SK-N-SH treated with all-trans-retinoic acid at 6 μM for 48 hours (cell line): Measurements from ENCODE around the gene LILRB3.

Experiments used
- ATAC-seq: fragments of 200-7000 bp; cut with Tn5 transposase; 3 replicates; pipeline ENCODE4 v1.9.1; 2020; ENCODE audit warnings: mild to moderate bottlenecking, moderate library complexity
- ARNTL ChIP-seq: fragments of 450-650 bp; formaldehyde crosslinking; IDR thresholded peaks from 2 replicates; pipeline ENCODE4 v1.5.0; 2020; ENCODE audit warnings: low read depth, mild to moderate bottlenecking, moderate library complexity, borderline replicate concordance
- BACH2 ChIP-seq: fragments of 250-450 bp; sonication (Bioruptor Pico); IDR thresholded peaks from 2 replicates; pipeline ENCODE4 v1.9.0; 2021; ENCODE audit warnings: mild to moderate bottlenecking, borderline replicate concordance
- CREB5 ChIP-seq: fragments of 250-450 bp; sonication (Bioruptor Pico); IDR thresholded peaks from 2 replicates; pipeline ENCODE4 v1.5.1; 2020; ENCODE audit warnings: low read depth, mild to moderate bottlenecking, moderate library complexity
- CSRNP3 ChIP-seq: fragments of 250-450 bp; sonication (Bioruptor Pico); IDR thresholded peaks from 2 replicates; pipeline ENCODE4 v1.5.1; 2021; ENCODE audit warnings: mild to moderate bottlenecking, moderate library complexity
- ESRRG ChIP-seq: fragments of 250-450 bp; sonication (Bioruptor Pico); IDR thresholded peaks from 2 replicates; pipeline ENCODE4 v1.6.1; 2021; ENCODE audit warnings: mild to moderate bottlenecking
- GLIS3 ChIP-seq: fragments of 250-450 bp; sonication (Bioruptor Pico); IDR thresholded peaks from 2 replicates; pipeline ENCODE4 v1.5.0; 2020; ENCODE audit warnings: mild to moderate bottlenecking, moderate library complexity
- ISL1 ChIP-seq: fragments of 250-450 bp; sonication (Bioruptor Pico); IDR thresholded peaks from 2 replicates; pipeline ENCODE4 v2.1.2; 2022; ENCODE audit warnings: mild to moderate bottlenecking, moderate library complexity
- OSR1 ChIP-seq: fragments of 250-450 bp; sonication (Bioruptor Pico); IDR thresholded peaks from 2 replicates; pipeline ENCODE4 v1.8.0; 2022; ENCODE audit warnings: moderate library complexity, mild to moderate bottlenecking, inconsistent platforms
- PPARA ChIP-seq: fragments of 250-450 bp; sonication (Bioruptor Pico); IDR thresholded peaks from 2 replicates; pipeline ENCODE4 v1.5.0; 2020; ENCODE audit warnings: mild to moderate bottlenecking, borderline replicate concordance
- RARB ChIP-seq: fragments of 250-450 bp; sonication (Bioruptor Pico); IDR thresholded peaks from 2 replicates; pipeline ENCODE4 v1.8.0; 2021; ENCODE audit warnings: mild to moderate bottlenecking, moderate library complexity
- SNAI2 ChIP-seq: fragments of 250-450 bp; sonication (Bioruptor Pico); IDR thresholded peaks from 2 replicates; pipeline ENCODE4 v1.5.0; 2020; ENCODE audit warnings: mild to moderate bottlenecking, moderate library complexity
- TCF4 ChIP-seq: fragments of 250-450 bp; sonication (Bioruptor Pico); IDR thresholded peaks from 2 replicates; pipeline ENCODE4 v1.8.0; 2021; ENCODE audit warnings: mild to moderate bottlenecking, moderate library complexity, borderline replicate concordance
- TOX ChIP-seq: fragments of 250-450 bp; sonication (Bioruptor Pico); IDR thresholded peaks from 2 replicates; pipeline ENCODE4 v1.8.0; 2021; ENCODE audit warnings: mild to moderate bottlenecking, moderate library complexity, borderline replicate concordance
- ZC3H10 ChIP-seq: fragments of 250-450 bp; sonication (Bioruptor Pico); IDR thresholded peaks from 2 replicates; pipeline ENCODE4 v1.5.1; 2021; ENCODE audit warnings: mild to moderate bottlenecking, moderate library complexity
- ZFP30 ChIP-seq: fragments of 450-650 bp; formaldehyde crosslinking; IDR thresholded peaks from 2 replicates; pipeline ENCODE4 v1.5.0; 2022; ENCODE audit warnings: mild to moderate bottlenecking, moderate library complexity
- ZNF565 ChIP-seq: fragments of 450-650 bp; formaldehyde crosslinking; conservative IDR thresholded peaks from 2 replicates; pipeline ENCODE4 v1.5.0; 2020; ENCODE audit warnings: low read depth, mild to moderate bottlenecking, moderate library complexity
- ZNF70 ChIP-seq: fragments of 450-650 bp; formaldehyde crosslinking; IDR thresholded peaks from 2 replicates; pipeline ENCODE4 v1.5.0; 2020; ENCODE audit warnings: mild to moderate bottlenecking, moderate library complexity
- ZNF8 ChIP-seq: fragments of 450-650 bp; formaldehyde crosslinking; IDR thresholded peaks from 2 replicates; pipeline ENCODE4 v1.5.0; 2020; ENCODE audit warnings: mild to moderate bottlenecking, moderate library complexity
- TF ChIP-seq, protein P1 (sequence below): fragments of 250-450 bp; sonication (Bioruptor Pico); IDR thresholded peaks from 2 replicates; pipeline ENCODE4 v1.5.0; 2020; ENCODE audit warnings: mild to moderate bottlenecking, moderate library complexity
- TF ChIP-seq, protein P2 (sequence below): fragments of 250-450 bp; sonication (Bioruptor Pico); IDR thresholded peaks from 2 replicates; pipeline ENCODE4 v1.8.0; 2021; ENCODE audit warnings: low read depth, mild to moderate bottlenecking, moderate library complexity, borderline replicate concordance

LILRB3 gene

GRCh38 chr19:54206831-54207177 lies 16.0 kb downstream of the LILRB3 start:
- TF ChIP-seq ISL1 (CRISPR knock-in tag) (no peak), ARNTL (CRISPR knock-in tag) (no peak), RARB (CRISPR knock-in tag) (no peak)
- ATAC-seq, result no peak

DNA sequence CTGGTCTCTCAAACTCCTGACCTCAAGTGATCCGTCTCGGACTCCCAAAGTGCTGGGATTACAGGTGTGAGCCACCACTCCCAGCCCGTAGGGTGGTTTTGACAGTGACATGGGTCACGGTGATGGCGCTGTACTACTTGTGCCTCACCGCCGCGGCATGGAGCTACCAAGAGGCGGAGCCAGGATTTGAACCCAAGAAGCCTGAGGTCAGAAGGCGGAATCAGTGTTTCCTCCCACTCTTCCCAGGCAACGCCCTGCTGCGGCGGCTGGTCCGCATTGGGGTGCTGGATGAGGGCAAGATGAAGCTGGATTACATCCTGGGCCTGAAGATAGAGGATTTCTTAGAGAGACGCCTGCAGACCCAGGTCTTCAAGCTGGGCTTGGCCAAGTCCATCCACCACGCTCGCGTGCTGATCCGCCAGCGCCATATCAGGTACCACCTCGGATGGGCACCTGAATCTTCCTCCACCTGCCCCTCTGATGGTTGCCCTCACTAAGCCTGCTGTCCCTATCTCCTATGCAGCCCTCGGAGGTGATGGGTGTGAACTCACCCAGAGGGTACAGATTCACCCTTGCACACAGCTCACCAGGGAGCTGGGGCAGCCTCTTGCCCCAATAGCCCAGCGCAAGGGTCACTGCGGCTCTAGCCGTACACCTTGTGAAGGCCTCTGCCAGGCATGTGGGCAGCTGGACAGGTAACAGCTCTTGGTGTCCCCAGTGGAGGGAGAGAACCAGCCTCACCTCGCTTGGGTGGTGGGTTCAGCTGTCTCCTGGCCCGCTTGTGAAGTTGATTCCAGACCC lies 16.6 kb downstream of the LILRB3 start:
- no peak for ATAC-seq
- TF ChIP-seq ZFP30 (CRISPR knock-in tag) (no peak), RARB (CRISPR knock-in tag) (no peak), ESRRG (CRISPR knock-in tag) (no peak), ZNF8 (CRISPR knock-in tag) (no peak)

DNA sequence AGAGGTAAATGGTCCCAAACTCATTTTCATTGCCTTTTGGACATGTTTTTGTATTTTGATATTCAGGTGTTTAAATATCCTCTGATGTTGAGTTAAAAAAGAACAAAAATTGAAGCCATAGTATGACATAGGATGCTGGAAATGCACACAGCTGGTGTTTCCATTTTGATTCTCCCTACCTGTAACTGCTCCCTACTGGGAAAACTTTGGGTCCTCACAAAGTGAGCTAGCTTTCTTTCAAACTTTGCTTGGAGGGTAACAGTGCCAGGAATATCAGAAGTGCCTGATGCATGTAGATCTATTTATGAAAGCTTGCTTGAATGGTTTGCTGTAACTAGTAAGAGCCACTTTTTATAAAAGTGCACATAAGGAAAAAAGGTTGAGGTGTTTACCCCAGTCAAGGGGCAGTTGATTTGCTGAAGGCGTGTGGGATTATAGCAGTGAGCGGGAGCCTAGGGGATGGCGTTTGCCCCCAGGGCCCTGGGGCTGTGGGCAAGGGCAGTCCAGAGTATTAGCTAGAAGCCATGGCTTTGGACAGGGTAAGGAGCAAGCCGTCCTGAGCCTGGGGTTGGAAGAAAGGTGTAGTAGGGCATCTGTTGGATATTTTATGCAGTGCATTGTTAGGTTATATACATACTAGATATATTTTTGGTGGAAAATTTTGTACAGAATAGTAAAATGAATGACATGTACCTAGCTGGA lies 17.9 kb downstream of the LILRB3 start:
- TF ChIP-seq ZNF565 (CRISPR knock-in tag) (no peak), CSRNP3 (CRISPR knock-in tag) (no peak), TCF4 (CRISPR knock-in tag) (no peak), ZNF70 (CRISPR knock-in tag) (no peak), ESRRG (CRISPR knock-in tag) (no peak), OSR1 (CRISPR knock-in tag) (no peak), GLIS3 (CRISPR knock-in tag) (no peak), SNAI2 (CRISPR knock-in tag) (no peak), TOX (no peak), PPARA (CRISPR knock-in tag) (no peak), ZC3H10 (CRISPR knock-in tag) (no peak), CREB5 (CRISPR knock-in tag) (no peak), RARB (CRISPR knock-in tag) (no peak), ISL1 (CRISPR knock-in tag) (no peak), ZFP30 (CRISPR knock-in tag) (no peak), BACH2 (CRISPR knock-in tag) (no peak), ZNF8 (CRISPR knock-in tag) (no peak), ARNTL (CRISPR knock-in tag) (no peak)
- TF ChIP-seq, protein P1, sequence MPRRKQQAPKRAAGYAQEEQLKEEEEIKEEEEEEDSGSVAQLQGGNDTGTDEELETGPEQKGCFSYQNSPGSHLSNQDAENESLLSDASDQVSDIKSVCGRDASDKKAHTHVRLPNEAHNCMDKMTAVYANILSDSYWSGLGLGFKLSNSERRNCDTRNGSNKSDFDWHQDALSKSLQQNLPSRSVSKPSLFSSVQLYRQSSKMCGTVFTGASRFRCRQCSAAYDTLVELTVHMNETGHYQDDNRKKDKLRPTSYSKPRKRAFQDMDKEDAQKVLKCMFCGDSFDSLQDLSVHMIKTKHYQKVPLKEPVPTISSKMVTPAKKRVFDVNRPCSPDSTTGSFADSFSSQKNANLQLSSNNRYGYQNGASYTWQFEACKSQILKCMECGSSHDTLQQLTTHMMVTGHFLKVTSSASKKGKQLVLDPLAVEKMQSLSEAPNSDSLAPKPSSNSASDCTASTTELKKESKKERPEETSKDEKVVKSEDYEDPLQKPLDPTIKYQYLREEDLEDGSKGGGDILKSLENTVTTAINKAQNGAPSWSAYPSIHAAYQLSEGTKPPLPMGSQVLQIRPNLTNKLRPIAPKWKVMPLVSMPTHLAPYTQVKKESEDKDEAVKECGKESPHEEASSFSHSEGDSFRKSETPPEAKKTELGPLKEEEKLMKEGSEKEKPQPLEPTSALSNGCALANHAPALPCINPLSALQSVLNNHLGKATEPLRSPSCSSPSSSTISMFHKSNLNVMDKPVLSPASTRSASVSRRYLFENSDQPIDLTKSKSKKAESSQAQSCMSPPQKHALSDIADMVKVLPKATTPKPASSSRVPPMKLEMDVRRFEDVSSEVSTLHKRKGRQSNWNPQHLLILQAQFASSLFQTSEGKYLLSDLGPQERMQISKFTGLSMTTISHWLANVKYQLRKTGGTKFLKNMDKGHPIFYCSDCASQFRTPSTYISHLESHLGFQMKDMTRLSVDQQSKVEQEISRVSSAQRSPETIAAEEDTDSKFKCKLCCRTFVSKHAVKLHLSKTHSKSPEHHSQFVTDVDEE (CRISPR knock-in tag), result no peak
- TF ChIP-seq, protein P2, sequence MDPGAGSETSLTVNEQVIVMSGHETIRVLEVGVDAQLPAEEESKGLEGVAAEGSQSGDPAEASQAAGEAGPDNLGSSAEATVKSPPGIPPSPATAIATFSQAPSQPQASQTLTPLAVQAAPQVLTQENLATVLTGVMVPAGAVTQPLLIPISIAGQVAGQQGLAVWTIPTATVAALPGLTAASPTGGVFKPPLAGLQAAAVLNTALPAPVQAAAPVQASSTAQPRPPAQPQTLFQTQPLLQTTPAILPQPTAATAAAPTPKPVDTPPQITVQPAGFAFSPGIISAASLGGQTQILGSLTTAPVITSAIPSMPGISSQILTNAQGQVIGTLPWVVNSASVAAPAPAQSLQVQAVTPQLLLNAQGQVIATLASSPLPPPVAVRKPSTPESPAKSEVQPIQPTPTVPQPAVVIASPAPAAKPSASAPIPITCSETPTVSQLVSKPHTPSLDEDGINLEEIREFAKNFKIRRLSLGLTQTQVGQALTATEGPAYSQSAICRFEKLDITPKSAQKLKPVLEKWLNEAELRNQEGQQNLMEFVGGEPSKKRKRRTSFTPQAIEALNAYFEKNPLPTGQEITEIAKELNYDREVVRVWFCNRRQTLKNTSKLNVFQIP (CRISPR knock-in tag), result no peak
- ATAC-seq, result no peak

GRCh38 chr19:54203151-54203611 lies 19.6 kb downstream of the LILRB3 start:
- no peak for ATAC-seq
- no peak for TF ChIP-seq ZNF70 (CRISPR knock-in tag)
- TF ChIP-seq, protein P1 (CRISPR knock-in tag), result no peak
- TF ChIP-seq ZC3H10 (CRISPR knock-in tag), result no peak
- TF ChIP-seq ESRRG (CRISPR knock-in tag), result no peak
- TF ChIP-seq, protein P2 (CRISPR knock-in tag), result no peak
- TF ChIP-seq CSRNP3 (CRISPR knock-in tag), result no peak
- TF ChIP-seq OSR1 (CRISPR knock-in tag), result no peak
- TF ChIP-seq ARNTL (CRISPR knock-in tag), result no peak
